Measurements from ENCODE around the gene CDC27.
"Not testable (repeated sequence)": the region's sequence is repeated elsewhere in the genome, so short reads cannot be mapped to it uniquely, and the experiment has no call there.

The CDC27 gene

DNA sequence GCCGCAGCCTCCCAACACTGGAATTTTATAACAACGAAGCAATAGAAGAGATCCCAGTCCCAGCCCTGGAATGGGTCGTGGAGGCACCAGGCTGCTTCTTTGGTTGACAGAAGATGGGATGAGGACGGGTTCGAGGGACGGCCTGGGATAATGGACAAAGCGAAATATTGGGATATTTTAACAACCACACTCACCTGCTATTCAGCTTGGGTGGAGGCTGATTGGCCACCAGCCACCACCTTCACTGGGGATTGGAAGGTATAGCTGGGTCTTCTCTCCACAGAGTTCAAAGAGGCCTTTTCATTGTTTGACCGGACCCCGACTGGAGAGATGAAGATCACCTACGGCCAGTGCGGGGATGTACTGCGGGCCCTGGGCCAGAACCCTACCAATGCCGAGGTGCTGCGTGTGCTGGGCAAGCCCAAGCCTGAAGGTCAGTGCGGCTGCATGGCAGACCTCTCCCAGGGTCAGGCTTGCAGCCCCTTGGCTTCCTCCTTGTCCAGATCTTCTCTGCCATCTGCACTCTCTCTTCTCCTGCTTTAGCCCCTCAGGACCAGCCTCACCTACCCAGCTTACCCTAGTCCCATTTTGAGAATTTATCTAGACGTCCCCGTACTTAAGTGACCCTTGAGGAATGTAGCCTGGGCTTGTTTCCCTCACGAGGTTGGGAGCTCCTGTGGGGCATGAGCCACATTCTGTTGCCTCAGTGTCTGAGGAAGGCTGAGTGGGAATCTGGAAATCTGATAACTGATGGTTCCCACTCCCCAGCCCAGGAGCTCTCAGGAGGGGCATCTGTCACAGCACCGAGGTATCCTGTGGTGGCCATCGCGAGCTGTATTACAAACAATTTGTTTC is 30.8 kb upstream of the CDC27 start:
- DNase-seq (ENCODE audit: low spot score): no peak

DNA sequence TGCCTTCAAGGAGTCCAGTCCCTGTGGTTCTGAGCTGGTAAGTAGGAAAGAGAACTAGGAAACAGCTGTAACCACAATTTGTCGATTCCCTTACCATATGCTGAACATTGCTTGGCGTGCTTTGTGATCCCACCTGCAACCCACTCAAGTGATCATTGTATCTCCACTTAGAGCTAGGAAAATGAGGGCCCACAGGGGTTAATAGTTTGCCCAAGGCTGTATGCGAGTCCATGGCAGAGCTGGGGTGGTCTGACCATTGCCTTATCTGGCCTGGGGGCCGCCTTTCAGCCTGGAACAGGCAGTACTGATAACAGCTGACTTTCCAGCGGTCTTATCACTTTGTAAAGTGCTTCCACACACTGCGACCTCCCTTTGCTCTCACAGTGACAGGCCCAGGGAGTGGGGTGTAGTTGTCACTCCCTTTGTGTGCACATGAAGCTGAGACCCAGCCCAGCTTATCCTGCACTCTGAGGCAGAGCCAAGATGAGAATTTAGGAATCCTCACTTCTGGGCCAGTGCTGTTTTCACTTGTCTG is 29.9 kb upstream of the CDC27 start:
- no peak for DNase-seq (ENCODE audit: low spot score)

DNA sequence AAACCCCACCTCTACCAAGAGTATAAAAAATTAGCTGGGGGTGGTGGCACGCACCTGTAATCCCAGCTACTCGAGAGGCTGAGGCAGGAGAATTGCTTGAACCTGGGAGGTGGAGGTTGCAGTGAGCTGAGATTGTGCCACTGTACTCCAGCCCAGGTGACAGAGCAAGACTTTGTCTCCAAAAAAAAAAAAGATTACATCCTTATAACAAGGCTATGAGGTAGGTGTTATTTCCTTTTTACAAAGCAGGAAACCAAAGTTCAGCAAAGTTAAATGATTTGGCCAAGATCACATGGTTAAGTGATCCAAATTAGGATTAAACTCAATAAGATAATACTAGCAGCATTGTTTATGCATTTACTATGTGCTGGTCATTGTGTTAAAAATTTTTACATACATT is 28.2 kb upstream of the CDC27 start:
- not testable (repeated sequence) for DNase-seq (ENCODE audit: low spot score)

DNA sequence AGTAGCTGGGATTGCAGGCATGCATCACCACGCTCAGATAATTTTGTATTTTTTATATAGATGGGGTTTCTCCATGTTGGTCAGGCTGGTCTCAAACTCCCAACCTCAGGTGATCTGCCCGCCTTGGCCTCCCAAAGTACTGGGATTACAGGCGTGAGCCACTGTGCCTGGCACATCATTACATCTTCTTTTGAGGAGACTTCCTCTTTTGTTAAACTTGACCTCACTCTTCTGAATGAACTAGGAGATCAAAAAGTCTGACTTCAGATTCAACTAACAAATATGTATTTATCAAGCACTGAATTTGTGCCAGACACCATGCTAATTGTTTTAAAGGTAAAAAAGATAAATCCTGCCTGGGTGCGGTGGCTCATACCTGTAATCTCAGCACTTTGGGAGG is 27.7 kb upstream of the CDC27 start:
- DNase-seq (ENCODE audit: low spot score): not testable (repeated sequence)

DNA sequence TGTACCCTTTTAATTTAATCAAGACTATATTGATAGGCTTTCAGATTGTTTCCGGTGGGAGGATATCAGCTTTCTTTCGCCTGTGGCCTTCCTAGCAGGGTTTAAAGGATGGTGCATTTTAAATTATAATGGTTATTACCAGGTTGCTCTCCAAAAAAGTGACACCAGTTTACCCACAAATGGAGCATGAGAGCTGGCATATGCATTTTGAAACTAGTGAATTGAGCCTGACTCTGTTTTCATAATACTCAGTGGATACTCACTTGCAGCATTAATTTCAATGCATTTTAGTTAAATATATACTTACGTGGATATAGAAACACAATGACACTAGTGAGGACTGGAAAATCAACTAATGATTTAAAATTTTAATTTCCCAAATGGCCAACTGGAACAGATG is 25.8 kb upstream of the CDC27 start:
- DNase-seq (ENCODE audit: low spot score): no peak

DNA sequence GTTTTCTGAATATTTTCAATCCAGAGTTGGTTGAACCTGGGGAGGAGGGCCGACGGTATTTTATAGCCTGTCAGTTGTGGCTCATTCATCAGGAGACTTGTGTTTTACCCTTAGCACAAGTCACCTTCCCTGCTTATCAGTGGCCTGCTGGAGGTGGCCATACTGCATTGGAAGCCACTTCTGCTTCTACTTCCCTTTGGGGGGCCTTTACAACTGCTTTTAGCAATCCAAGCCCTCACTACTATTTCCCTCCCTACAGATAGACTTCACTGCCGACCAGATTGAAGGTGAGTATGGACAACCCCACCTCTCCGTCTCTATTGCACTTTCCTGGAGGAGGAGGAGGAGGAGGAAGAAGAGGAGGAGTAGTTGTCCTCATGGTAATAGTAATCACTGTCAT is 24.4 kb upstream of the CDC27 start:
- DNase-seq (ENCODE audit: low spot score): no peak

DNA sequence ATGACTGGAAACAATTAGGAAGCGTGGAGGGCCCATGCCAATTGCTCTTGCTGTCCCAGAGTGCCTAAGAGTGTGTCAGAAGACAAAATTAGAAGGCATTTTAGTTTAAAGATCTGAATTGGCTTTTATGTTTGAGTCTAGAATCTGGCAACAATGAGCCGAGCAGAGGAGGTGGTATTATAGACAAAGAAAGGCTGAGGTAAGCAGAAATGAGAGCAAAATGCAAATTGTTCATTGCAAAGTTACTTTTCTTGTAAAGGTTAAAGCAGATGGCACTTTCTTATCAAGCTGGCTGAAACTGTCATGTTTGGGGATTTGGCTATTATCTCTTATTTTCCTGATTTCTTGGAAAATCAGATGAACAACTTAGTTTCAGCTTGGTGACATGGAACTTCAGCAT is 23.4 kb upstream of the CDC27 start:
- no peak for DNase-seq (ENCODE audit: low spot score)

DNA sequence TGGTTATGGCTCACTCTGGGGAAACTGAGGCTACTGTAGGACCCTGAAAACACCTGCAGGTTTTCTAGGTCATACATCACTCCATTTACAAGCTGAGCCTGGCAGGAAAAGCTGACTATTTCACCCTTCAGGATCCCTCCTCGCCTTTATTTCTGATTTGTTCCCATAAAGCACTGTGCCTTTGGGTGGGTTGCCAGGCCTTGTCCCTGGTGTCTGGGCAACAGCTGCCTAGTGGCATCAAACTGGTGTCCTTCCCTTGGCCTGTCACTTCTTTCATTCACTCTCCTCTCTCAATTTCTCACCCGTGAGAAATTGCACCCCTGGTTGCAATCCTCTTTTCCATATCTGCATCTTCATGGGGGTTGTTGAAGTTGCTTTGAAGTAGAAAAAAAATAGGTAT is 21.7 kb upstream of the CDC27 start:
- DNase-seq (ENCODE audit: low spot score): no peak

DNA sequence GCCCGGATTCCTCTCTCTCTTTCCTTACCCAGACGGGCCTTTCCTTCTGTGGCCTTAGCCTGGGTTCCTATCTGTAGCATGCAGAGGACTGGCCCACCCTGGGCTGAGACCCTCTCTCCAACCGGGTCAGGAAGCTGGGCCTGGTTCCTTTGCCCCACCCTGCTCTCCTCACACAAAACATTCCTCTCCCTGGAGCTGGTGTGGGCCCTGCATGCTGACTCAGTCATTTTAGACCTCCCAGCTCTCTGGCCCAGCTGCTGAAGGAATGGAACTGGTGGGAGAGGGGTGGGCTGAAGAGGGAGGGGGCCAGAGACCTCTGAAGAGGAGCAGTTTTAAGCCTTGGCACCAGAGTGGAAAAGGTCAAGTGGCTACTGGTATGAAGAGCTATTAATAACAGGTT is 21.0 kb upstream of the CDC27 start:
- DNase-seq (ENCODE audit: low spot score): no peak

DNA sequence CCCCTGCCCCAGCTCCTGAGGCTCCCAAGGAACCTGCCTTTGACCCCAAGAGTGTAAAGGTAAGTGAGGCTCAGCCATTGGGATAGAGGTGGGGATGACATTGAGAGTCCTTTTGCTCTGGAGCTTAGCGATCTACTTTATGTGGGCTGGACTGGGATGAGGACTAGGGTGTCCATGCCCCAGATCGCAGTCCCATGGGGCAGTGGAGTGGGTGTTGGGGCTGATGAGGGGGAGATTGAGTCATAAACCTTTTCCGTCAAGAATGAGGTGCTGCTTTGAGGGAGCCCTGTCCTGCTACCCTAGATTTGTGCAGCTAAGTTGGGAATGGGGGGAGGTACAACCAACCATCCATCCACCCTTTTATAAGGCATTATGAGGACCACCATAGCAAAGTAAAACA is 20.4 kb upstream of the CDC27 start:
- DNase-seq (ENCODE audit: low spot score): no peak

DNA sequence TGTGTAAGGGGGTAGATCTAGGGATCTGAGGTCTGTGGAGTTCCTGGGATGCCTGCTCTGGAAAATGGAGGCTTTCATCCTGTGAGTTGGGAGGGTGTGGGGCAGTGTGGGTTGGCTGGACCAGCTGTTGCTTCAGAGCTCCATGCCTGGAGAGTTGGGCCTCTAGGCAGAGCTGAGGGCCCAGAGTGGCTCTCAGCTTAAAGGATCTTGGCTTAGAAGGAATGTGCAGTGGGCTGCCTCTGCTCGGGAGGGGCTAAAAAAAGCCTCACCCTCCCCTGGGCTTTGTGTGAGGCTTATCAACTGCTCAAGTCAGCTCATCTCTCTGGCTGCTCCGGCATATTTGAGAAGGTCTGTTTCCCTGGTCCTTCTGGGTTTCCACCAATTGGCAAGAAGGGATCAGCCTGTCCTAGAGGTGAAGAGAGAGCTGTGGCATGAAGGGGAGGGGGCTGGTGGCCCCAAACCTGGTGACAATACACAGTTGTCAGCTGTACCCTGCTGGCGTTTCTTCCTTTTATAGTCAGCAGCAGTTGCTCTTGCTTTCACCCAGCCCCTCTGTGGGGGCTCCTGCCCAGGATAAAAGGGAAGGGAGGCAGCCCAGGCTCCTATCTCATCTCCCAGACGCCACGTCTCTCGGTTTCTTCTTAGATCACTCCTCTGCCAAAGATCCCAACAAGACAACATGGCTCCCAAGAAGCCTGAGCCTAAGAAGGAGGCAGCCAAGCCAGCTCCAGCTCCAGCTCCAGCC is 19.8 kb upstream of the CDC27 start, which contains the start of gene MYL4:
Gene MYL4, plus strand, starts transcription at position 605 of the 745 bp plus-strand sequence. Its CDS starts 75 bp downstream, at position 680.
- DNase-seq (ENCODE audit: low spot score): peak; percentile 27

DNA sequence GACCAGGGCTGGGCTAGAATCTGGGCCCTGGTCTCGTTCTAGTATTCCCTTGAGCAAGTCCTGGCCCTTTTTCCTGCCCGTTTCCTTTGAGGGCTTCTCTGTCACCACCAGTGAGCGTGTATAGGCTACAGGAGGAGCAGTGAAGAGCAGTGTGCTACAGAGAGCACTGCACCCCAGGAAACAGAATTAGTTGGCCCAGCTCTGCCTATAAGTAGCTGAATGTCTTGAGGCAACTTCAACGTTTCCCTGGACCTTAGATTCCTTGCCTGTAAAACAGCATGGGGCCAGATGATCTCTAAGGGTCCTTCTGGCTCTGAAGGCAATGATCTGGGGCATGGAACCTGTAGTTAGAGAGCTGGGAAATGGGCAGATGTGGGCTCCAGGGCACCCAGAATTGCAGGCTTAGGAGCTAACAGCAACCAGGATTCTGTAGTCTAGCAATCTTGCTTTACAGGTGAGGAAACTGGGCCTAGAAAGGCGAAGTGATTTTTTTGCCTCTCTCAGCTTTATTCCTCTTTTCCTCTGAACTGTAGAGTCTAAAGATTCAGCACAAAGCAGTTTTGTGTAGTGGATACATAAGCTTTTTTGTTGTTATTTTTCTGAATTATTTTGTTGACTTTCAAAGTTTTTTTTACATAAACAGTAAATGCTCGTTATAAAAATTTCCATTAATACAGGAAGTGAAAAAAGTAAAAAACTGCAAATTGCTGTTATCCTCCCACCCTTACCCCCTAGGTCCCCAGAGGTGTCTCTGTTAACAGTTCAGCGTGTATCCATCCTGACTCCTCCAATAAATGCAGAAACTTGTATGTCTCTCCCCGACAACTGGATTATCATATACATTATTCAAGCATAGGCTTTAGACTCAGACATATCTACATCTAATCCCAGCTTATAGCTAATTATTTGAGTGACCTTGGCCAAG is 18.3 kb upstream of the CDC27 start:
- no peak for DNase-seq (ENCODE audit: low spot score)

DNA sequence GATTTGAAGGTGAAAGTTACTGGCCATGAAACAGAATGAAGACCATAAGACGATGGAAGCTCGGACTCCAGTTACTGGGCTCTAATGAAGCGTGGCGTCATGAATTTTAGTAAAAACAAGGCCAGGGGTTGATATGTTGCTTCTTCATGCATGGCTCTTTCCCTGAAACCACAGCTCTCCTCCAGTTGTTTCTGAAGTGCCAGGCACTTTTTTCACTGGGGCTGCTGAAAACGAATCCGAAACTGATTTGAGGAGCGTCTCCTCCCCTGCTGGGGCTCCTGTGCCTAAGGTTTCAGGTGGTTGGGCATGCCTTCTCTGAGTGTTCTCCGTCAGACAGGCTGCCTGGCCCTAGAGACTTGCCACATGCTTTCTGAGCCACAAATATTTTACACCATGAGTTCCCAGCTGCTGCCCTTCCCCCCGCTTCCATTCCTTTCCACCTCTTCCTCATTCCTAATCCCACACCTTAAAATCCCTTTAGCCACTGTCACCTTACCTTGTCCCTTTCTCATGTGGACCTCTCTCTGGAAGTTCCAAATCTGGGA is 16.4 kb upstream of the CDC27 start:
- peak; percentile 64 for DNase-seq (ENCODE audit: low spot score)

DNA sequence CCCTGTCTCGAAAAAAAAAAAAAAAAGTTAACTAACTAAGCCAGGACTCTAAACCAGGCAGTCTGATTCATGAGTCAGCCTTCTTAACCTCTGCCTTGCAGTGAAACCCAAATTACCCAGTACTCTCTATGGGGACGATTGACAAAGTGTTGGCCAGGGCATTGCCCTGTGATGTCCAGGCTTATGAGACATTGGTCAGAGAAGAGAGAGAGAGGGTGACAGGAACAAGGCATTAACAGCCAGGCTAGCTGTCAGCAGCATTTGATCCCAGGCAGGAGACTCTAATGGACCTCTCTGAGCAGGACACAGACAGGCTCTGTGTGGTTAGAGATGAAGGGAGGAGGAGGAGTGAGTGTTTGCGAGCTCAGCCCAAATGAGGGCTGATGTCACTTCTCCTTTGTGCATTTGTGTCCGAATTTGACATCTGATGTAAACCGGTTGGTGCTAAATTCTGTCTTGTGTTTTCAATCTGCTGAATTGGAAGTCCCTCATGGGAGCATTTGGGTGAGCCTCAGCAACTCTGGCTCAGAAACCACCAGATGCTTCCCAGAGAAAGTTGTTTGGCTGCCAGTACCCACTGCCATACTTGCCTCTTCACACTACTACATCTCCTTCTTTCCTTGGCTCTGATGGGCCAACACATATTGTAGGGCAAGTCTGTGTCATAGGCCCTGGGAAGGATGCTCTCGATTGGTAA is 15.8 kb upstream of the CDC27 start:
- DNase-seq (ENCODE audit: low spot score): peak; percentile 39

DNA sequence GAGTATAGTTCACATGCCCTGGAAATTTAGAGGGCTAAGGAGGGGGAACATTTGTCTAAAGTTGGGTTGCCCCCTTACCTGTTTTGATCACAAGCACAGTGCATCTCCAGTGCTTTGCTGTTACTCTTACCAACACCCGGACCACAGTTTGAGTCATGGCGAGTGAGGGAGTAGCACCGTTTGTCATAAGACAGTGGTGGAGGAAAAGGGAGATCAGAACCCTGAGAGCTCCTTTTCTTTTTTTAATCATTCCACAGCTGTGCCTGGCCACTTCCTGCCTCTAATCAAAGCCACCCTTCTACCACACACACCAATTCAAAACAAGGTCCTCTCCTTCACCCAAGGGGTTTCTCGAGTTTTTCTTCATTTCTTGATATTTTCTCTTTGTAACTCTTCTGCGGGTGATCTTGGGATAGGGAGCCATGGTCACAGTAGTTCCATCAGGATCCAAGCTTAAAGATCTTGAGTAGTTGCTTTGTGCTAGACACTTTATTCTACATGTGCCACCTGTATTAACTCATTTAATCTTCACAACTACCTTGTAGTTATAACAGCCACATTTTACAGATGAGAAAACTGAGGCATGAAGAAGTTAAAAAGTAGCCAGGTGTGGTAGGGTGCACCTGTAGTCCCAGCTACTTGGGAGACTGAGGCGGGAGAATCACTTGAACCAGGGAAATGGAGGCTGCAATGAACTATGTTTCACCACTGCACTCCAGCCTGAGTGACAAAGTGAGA is 15.1 kb upstream of the CDC27 start:
- DNase-seq (ENCODE audit: low spot score): no peak

DNA sequence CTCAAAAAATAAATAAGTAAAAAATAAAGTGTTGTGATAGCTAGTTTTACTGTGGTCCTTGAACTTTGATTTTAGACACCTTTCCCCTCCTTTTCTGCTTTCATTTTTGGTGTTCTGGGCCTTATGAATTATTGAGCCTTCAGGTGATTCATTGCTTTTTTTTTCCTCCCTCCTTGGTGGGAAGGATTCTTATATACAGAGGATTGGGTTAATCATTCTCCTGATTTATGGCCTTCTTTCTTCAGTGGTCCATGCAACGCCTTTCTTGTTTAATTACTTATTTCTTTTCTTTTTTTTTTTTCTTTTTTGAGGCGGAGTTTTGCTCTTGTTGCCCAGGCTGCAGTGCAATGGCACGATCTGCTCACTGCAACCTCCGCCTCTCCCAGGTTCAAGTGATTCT is 12.1 kb upstream of the CDC27 start:
- no peak for DNase-seq (ENCODE audit: low spot score)

DNA sequence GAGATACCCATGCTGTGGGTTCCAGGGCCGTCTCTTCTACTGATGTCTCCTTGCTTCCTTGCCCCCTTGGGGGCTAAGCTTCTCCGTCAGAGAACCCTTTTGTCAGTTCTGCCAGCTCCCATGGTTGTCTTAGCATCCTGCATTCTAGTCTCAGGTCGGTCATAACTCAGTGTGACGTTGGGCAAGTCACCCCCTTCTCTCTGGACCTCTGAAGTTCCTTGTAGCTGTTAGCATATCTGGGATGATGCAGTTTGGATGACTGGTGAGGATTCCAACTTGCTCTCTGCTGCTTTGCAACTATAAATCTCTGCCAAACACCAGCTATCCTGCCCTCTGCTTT is 11.2 kb upstream of the CDC27 start:
- no peak for DNase-seq (ENCODE audit: low spot score)

DNA sequence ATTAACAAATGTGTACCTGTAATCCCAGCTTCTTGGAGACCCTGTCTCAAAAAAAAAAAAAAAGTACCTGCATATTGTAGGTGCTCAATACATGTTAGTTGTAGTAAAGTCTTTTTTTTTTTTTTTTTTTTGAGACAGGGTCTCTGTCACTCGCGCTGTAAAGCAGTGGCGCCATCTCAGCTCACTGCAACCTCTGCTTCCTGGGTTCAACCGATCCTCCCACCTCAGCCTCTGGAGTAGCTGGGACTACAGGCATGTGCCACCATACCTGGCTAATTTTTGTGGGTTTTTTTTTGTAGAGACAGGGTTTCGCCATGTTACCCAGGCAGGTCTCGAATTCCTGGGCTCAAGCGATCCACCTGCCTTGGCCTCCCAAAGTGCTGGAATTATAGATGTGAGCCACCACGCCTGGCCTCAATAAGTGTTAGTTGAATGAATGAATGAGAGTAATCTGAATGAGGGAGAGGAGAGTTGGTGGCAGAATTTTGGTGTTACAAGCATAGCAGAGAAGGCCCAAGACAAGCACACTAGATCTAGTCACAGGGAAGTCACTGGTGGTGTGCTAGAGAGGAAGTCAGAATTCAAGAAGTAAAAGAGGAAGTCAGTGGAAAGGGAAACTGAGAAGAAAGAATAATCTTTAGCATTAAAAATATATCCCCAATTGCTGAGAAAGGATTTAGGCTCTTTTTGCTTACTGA is 10.7 kb upstream of the CDC27 start:
- no peak for DNase-seq (ENCODE audit: low spot score)

DNA sequence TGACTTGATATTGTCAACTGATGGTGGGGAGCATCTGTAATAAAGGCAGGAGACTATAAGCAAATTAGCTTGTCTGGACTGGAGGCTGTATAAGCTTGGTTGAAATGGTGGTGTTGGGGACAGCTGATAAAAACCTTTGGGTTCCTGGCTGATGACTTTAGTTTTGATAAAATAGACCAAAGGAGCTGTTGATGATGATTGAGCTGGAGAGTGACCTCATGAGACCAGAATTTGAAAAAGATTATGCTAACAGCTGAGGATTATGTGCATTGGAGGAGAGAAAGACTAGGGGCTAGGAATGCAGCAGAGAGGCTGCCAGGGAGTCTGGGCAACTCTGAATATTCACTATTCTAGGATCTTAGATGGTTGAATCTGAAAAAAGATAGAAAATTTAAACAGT is 8.7 kb upstream of the CDC27 start:
- no peak for DNase-seq (ENCODE audit: low spot score)

DNA sequence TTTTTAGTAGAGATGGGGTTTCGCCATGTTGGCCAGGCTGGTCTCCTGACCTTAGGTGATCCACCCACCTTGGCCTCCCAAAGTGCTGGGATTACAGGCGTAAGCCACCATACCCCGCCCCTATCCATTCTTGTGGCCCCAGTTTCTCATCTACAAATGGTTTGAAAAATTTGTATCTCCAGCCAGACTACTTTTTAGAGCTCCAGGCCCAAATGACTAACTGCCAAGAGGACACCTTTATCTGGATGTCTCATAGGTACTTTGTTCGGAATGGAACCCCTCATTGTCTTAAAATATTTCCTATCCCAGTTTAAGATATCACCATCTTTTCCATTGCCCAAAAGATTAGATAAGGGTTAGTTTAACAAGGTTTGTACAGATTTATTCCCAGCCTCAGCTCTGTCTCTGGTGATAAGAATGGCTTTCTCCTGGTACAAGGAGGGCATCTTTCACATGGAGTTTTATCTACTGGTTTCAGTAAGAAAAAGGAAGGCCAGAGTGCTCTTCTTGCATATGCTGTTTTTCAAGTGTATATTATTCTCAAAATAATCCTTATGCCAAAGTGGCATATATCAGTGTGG is 4.9 kb upstream of the CDC27 start:
- no peak for DNase-seq (ENCODE audit: low spot score)

Measured in hepatic stellate cell (primary cell).